Measurements from ENCODE around the gene SNCAIP. TPM values are rescaled to one million over a fixed set of nuclear protein-coding genes. Genes with fewer than 3 reads are reported as not detected.

Gene SNCAIP
- total and polyA plus RNA-seq, 9 of the 15 experiments (the other 6 are each of a cell fraction or from before 2014, with no cell fraction given) = 0.04 TPM; not detected in 8

DNA sequence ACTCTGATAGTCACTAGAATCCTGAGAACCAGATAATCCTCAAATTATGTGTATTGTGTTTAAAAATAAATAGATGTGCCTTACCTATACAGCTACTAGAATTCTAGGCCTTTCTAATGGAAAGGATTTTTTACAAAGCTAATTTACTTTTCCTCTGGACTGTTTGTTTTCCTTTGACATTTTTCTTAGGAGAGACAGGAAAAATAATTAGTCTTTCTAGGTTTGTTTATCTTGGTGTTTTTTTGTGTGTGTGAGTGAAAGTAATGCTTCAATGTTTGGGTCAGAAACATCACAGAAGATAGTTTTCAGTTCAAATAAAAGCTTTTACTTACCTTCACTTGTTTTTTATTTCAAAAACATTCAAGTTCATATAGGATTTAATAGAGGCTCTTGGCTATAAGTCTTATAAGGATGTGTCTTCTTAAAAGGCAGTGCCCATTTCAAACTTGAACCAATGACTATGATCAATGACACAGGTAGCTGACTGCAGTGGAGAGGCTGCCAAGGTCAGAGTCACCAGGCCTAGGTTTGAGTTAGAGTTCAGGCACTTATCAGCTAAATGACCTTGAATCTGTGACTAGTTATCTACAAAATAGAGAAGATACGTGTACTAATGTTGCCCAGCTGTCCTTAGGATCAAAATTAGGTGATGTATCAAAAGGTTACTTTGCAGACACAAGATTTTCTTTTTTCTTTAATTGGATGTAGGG lies 92.8 kb downstream of the SNCAIP start:
- no peaks in the 10 kb centered on the region for H3K9me1 ChIP-seq (ENCODE audit: control insufficient read depth, insufficient read depth, low read length)
- CTCF ChIA-PET (ENCODE audit: low intra/inter-chr PET ratio) = no interaction called here
- TF ChIP-seq TFAM (CRISPR knock-in tag; conservative IDR thresholded peaks at IDR 0.05) = no peak
- no peak for TF ChIP-seq ZFP36 (IDR thresholded peaks at IDR 0.05; ENCODE audit: low read depth, low read length, partially characterized antibody)
- TF ChIP-seq, protein P1, sequence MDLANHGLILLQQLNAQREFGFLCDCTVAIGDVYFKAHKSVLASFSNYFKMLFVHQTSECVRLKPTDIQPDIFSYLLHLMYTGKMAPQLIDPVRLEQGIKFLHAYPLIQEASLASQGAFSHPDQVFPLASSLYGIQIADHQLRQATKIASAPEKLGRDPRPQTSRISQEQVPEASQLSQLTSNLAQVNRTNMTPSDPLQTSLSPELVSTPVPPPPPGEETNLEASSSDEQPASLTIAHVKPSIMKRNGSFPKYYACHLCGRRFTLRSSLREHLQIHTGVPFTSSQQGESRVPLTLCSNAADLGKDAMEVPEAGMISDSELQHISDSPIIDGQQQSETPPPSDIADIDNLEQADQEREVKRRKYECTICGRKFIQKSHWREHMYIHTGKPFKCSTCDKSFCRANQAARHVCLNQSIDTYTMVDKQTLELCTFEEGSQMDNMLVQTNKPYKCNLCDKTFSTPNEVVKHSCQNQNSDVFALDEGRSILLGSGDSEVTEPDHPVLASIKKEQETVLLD (IDR thresholded peaks at IDR 0.05) = no peak
- TF ChIP-seq BACH1 (tag; IDR thresholded peaks at IDR 0.05) = no peak
- in situ Hi-C loops (cut with MboI) (no loop called here), intact Hi-C loops (cut with micrococcal nuclease) (no loop called here)
- DNase-seq (ENCODE audit: extremely low read depth in 1 of 4, low spot score in 3 of 4) (no peak), FAIRE-seq (no peak), ATAC-seq (no peak)
- POLR2A ChIA-PET = interaction anchor here (1.1 kb wide), 1 partner anchor 8 kb away, joined by 3 read pairs; no protein-coding TSS in a partner anchor
- H3K79me2 ChIP-seq (ENCODE audit: control insufficient read depth, insufficient read depth, low read length) = no peaks in the 10 kb centered on the region
- no TSS peak for BruUV-seq (replicated peaks)
- no peak overlapping the region for H3K9ac ChIP-seq (ENCODE audit: insufficient read depth in 1 of 2, low read depth in 2 of 2, low read length in 2 of 2)
- no peaks in the 10 kb centered on the region for H3K4me1 ChIP-seq (replicated peaks in 1 of 2; ENCODE audit: control insufficient read depth in 2 of 2, insufficient read depth in 2 of 2, low read length in 2 of 2)
- no peak overlapping the region for H2AFZ ChIP-seq (ENCODE audit: low read depth, low read length)
- H3K9me3 ChIP-seq (replicated peaks; ENCODE audit: control insufficient read depth, insufficient read depth, low read depth, low read length) = no peaks in the 10 kb centered on the region
- no peaks in the 10 kb centered on the region for H3K36me3 ChIP-seq (ENCODE audit: control insufficient read depth, insufficient read depth, low read length)
- 0% methylated on average over 1 of the region's 1 CpG for WGBS (ENCODE audit: insufficient coverage, low coverage, missing lambda C conversion rate)
- no peak overlapping the region for H3K4me3 ChIP-seq
- H3K4me2 ChIP-seq (ENCODE audit: insufficient read depth, low read length) = no peak overlapping the region
- no peaks in the 10 kb centered on the region for H4K20me1 ChIP-seq (replicated peaks; ENCODE audit: control insufficient read depth, insufficient read depth, low read length)
- H3K27me3 ChIP-seq (ENCODE audit: control insufficient read depth in 2 of 2, insufficient read depth in 2 of 2, low read length in 2 of 2) = no peaks in the 10 kb centered on the region; a peak in 3 of 5 replicates
- H3K27ac ChIP-seq (ENCODE audit: extremely low read depth, low read depth, low read length) = no peak overlapping the region
